Middle frontal gyrus (tissue), 1 donor: ENCODE data around the gene TMED5.
"Not testable (repeated sequence)": the region's sequence is repeated elsewhere in the genome, so short reads cannot be mapped to it uniquely, and the experiment has no call there.

Experiments
- DNase-seq: peaks from one replicate; pipeline ENCODE4 v3.0.0-alpha.2; 2015; ENCODE audit warnings: low spot score; ENCODE audit errors: extremely low spot score

TMED5 gene

GRCh38 chr1:93179886-93180722 lies at the start of gene TMED5:
Gene TMED5 (minus strand): TSS chr1:93180413. CDS start chr1:93180242, 171 bp downstream.
- peak; percentile 96 for DNase-seq

GRCh38 chr1:93223023-93223675 lies 42.9 kb upstream of the TMED5 start:
- no peak for DNase-seq

- DNase-seq = no peak
These were observed 41.7 kb upstream of the TMED5 start for GRCh38 chr1:93221913-93222312.

GRCh38 chr1:93220716-93221115 lies 40.5 kb upstream of the TMED5 start:
- not testable (repeated sequence) for DNase-seq

- no peak for DNase-seq
These were observed 39.2 kb upstream of the TMED5 start for GRCh38 chr1:93219443-93219842.

GRCh38 chr1:93215322-93215721 lies 35.1 kb upstream of the TMED5 start:
- no peak for DNase-seq

GRCh38 chr1:93207211-93207610 lies 27.0 kb upstream of the TMED5 start:
- no peak for DNase-seq

GRCh38 chr1:93206567-93206954 lies 26.3 kb upstream of the TMED5 start:
- DNase-seq = no peak

- no peak for DNase-seq
These were observed 25.8 kb upstream of the TMED5 start for GRCh38 chr1:93205892-93206566.

GRCh38 chr1:93200714-93201113 lies 20.5 kb upstream of the TMED5 start:
- DNase-seq = no peak

- no peak for DNase-seq
These were observed 19.9 kb upstream of the TMED5 start for GRCh38 chr1:93200086-93200620.

GRCh38 chr1:93199150-93199549 lies 18.9 kb upstream of the TMED5 start:
- no peak for DNase-seq

GRCh38 chr1:93196591-93196990 lies 16.4 kb upstream of the TMED5 start:
- DNase-seq = no peak

GRCh38 chr1:93194231-93194990 lies 14.2 kb upstream of the TMED5 start:
- no peak for DNase-seq

GRCh38 chr1:93190432-93190831 lies 10.2 kb upstream of the TMED5 start:
- no peak for DNase-seq

- DNase-seq = no peak
These were observed 6.5 kb upstream of the TMED5 start for GRCh38 chr1:93186667-93187066.

GRCh38 chr1:93180723-93181613 lies 755 bp upstream of the TMED5 start, which contains the start of gene CCDC18:
Gene CCDC18 (plus strand): TSS chr1:93180724. CDS start chr1:93183362, 2,638 bp downstream.
- DNase-seq = no peak

- DNase-seq = no peak
These were observed 1.8 kb downstream of the TMED5 start for GRCh38 chr1:93178418-93178817.

- no peak for DNase-seq
These were observed 2.2 kb downstream of the TMED5 start for GRCh38 chr1:93177991-93178390.

GRCh38 chr1:93174638-93175037 lies 5.6 kb downstream of the TMED5 start:
- not testable (repeated sequence) for DNase-seq
